GM21786 (cell line): ENCODE measurements around the gene FAAH.

ENCODE experiments used
- ATAC-seq: cut with Tn5 transposase; IDR thresholded peaks from one replicate; pipeline ENCODE4 v1.9.1; 2021; ENCODE audit not compliant: unreplicated experiment

Gene FAAH

GRCh38 chr1:46449223-46450159 lies 55.4 kb downstream of the FAAH start:
- ATAC-seq, result no peak

- no peak for ATAC-seq
These were observed 56.0 kb downstream of the FAAH start for GRCh38 chr1:46450160-46450517.

GRCh38 chr1:46451948-46452930 lies 58.1 kb downstream of the FAAH start:
- no peak for ATAC-seq

GRCh38 chr1:46452931-46453325 lies 58.8 kb downstream of the FAAH start:
- no peak for ATAC-seq

- no peak for ATAC-seq
These were observed 59.3 kb downstream of the FAAH start for GRCh38 chr1:46453449-46453848.

- ATAC-seq, result no peak
These were observed 61.8 kb downstream of the FAAH start for GRCh38 chr1:46455951-46456350.

- no peak for ATAC-seq
These were observed 62.4 kb downstream of the FAAH start for GRCh38 chr1:46456411-46456963.

GRCh38 chr1:46457178-46457577 lies 63.1 kb downstream of the FAAH start:
- ATAC-seq, result no peak

GRCh38 chr1:46458190-46458589 lies 64.1 kb downstream of the FAAH start:
- no peak for ATAC-seq

GRCh38 chr1:46458846-46459245 lies 64.7 kb downstream of the FAAH start:
- ATAC-seq, result no peak

- no peak for ATAC-seq
These were observed 65.2 kb downstream of the FAAH start for GRCh38 chr1:46459315-46459714.

- no peak for ATAC-seq
These were observed 67.1 kb downstream of the FAAH start for GRCh38 chr1:46461017-46461808.

GRCh38 chr1:46461809-46462448 lies 67.8 kb downstream of the FAAH start:
- ATAC-seq, result no peak
